Activated gamma-delta T cell treated with Interleukin-2 at 50 U/mL for 16 hours (primary cell): ENCODE results near the gene FBXL16.
A peak's percentile ranks its signal among the peaks of the same experiment; 100 is the strongest.
"Not testable (repeated sequence)": the region's sequence is repeated elsewhere in the genome, so short reads cannot be mapped to it uniquely, and the experiment has no call there.

Source experiments
- DNase-seq: peaks from one replicate; pipeline ENCODE4 v3.0.0-alpha.2; 2020

FBXL16 gene

GRCh38 chr16:705431-706188, at the start of gene FBXL16:
TSS of gene FBXL16 (minus strand) at chr16:705801. CDS start at chr16:697405, 8,396 bp downstream.
- no peak for DNase-seq

GRCh38 chr16:754656-755055, 49.1 kb upstream of the FBXL16 start:
- DNase-seq: no peak

- DNase-seq: not testable (repeated sequence)
These were observed 48.6 kb upstream of the FBXL16 start for GRCh38 chr16:754121-754607.

- no peak for DNase-seq
These were observed 46.4 kb upstream of the FBXL16 start for GRCh38 chr16:752007-752312.

- no peak for DNase-seq
These were observed 45.8 kb upstream of the FBXL16 start for GRCh38 chr16:751152-752006.

GRCh38 chr16:750485-750884, 44.9 kb upstream of the FBXL16 start:
- DNase-seq: no peak

GRCh38 chr16:749010-749409, 43.4 kb upstream of the FBXL16 start:
- no peak for DNase-seq

GRCh38 chr16:747978-748746, 42.6 kb upstream of the FBXL16 start:
- DNase-seq: no peak

GRCh38 chr16:746637-747036, 41.0 kb upstream of the FBXL16 start:
- DNase-seq: no peak

- no peak for DNase-seq
These were observed 40.1 kb upstream of the FBXL16 start for GRCh38 chr16:745739-746138.

GRCh38 chr16:743794-744500, 38.3 kb upstream of the FBXL16 start:
- no peak for DNase-seq

GRCh38 chr16:742894-743293, 37.3 kb upstream of the FBXL16 start:
- DNase-seq: not testable (repeated sequence)

- no peak for DNase-seq
These were observed 36.5 kb upstream of the FBXL16 start for GRCh38 chr16:741986-742629.

- DNase-seq: peak; percentile 90
These were observed 35.3 kb upstream of the FBXL16 start, which contains the start of gene CIAO3 for GRCh38 chr16:740764-741505. TSS of gene CIAO3 (minus strand) at chr16:740997. CDS start at chr16:740985, 12 bp downstream.

- no peak for DNase-seq
These were observed 34.8 kb upstream of the FBXL16 start for GRCh38 chr16:740459-740763.

- DNase-seq: no peak
These were observed 34.2 kb upstream of the FBXL16 start for GRCh38 chr16:739560-740458.

GRCh38 chr16:736936-737481, 31.4 kb upstream of the FBXL16 start:
- no peak for DNase-seq

- no peak for DNase-seq
These were observed 30.4 kb upstream of the FBXL16 start for GRCh38 chr16:735982-736453.

GRCh38 chr16:734981-735881, 29.6 kb upstream of the FBXL16 start:
- no peak for DNase-seq
